Measurements from ENCODE around the gene ZBED5. TPM values are rescaled to one million over a fixed set of nuclear protein-coding genes. Genes with fewer than 3 reads are reported as not detected.

ZBED5 gene
- total RNA-seq, 4 donors from 2014 or later: 27.3 to 36.5 (median 28.3) TPM

GRCh38 chr11:10813945-10814344 lies 43.9 kb downstream of the ZBED5 start:
- Histone ChIP-seq H3K9me3 (no peaks in the 10 kb centered on the region), H3K27me3 (no peaks in the 10 kb centered on the region), H3K27ac (replicated peaks in 1 of 4) (no peak overlapping the region), H3K4me1 (peaks cover 3 to 8% (median 8%) of the 10 kb centered on the region in 4 donors), H3K36me3 (no peaks in the 10 kb centered on the region), H3K4me3 (no peak overlapping the region)
- TF ChIP-seq CTCF (IDR thresholded peaks at IDR 0.05) (no peak), POLR2A (IDR thresholded peaks at IDR 0.05; ENCODE audit: low read depth) (no peak), POLR2AphosphoS5 (IDR thresholded peaks at IDR 0.05) (no peak), EP300 (IDR thresholded peaks at IDR 0.05) (no peak)
- no peak for DNase-seq (ENCODE audit: extremely low spot score)
- intact Hi-C loops (cut with DNase I): no loop called here

DNA sequence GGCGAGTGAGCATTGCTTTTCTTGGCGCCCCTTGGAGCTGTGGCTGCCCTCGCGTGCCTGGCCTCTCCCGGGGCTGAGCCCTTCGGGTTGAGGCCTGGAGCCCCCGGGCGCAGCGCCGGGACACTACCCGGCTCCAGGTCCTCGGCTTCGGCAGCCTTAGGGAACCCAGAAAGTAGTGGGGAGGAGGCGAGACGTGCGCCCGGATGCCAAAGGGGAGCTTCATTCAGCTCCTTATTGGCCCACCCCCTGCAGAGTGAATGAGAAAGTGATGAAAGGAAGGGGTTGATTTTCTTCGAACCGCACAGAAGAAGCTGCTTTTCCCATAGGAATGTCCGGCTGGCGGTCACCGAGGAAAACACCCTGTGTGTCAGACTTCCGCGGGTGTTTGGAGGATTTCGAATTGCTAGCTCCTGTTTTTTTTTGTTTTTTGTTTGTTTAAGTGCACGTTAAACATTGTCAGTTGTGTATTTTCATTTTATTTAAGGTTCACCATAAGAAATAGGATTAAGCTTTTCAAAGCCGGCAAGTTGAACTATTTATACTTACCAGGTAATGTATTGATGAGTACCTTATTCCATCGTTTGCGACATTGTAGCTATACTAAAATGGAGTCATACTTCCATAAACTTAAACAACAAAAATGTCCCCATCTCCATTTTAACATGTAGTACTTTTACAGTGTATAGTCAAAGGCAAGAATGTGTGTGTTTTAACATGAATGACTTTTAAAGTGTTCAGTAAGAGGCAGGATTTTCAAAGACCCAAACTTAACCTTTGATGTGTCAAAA lies 48.3 kb downstream of the ZBED5 start:
- TF ChIP-seq POLR2AphosphoS5 (IDR thresholded peaks at IDR 0.05): no peak
- TF ChIP-seq EP300 (IDR thresholded peaks at IDR 0.05): no peak
- no peak for TF ChIP-seq CTCF (IDR thresholded peaks at IDR 0.05)
- no peak for DNase-seq (ENCODE audit: extremely low spot score)
- H3K9me3 ChIP-seq: no peaks in the 10 kb centered on the region
- no peaks in the 10 kb centered on the region for H3K27me3 ChIP-seq
- peaks cover 23 to 30% (median 24%) of the 10 kb centered on the region in 4 donors for H3K36me3 ChIP-seq
- H3K27ac ChIP-seq (replicated peaks in 1 of 4): peak overlapping the region; percentile 88 to 99 (median 99)
- intact Hi-C loops (cut with DNase I): loop anchor here (2.0 kb wide), 2 partner anchors 47 to 121 kb away; no protein-coding TSS in a partner anchor
- H3K4me1 ChIP-seq: peaks cover 30 to 37% (median 36%) of the 10 kb centered on the region in 4 donors
- H3K4me3 ChIP-seq: peak overlapping the region; percentile 61 to 96 (median 94)
- 3% methylated on average over 22 of the region's 29 CpGs for WGBS

DNA sequence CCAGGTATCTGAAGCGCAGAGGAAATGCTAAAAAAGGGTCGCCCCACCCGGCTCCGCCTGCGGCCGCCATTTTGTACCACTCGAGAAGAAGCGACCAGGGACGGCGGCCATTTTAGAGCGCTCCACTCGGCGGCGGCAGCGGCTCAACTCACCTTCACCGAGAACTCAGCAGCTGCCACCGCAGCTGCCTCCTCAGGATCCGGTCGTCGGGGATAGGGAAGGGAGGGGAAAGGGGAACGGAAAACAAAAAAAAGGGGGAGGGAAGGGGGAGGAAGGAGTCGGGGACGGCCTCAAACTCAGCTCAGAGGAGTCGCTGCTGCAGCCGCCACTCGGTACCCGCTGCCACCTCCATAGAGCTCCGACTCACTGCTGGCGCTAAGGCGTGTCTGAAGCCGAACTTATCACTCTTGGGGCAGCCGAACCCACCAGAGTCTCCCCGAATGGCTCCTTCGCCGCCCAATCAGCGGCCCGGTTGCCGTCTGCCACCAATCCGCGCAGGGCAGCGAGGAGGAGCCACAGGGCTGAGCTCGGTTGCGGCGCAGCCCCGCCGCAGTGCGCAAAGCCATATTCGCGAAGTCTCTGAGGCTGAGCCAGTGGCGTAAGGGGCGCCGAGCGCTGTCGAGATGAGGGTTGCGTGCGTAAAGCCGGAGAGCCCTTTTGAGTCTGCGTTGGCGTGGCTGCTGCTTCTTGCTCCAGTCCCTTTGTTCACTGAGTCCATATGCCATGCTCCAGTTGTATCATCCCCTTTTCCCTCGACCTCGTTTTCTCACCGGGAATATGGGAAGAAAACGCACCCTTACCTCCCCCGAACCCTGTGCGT lies 49.1 kb downstream of the ZBED5 start, which contains the start of gene EIF4G2:
Gene EIF4G2, minus strand, starts transcription at position 374 of the 820 bp plus-strand sequence.
- TF ChIP-seq POLR2A (IDR thresholded peaks at IDR 0.05; ENCODE audit: low read depth) (peak; percentile 98), EP300 (IDR thresholded peaks at IDR 0.05) (no peak), CTCF (IDR thresholded peaks at IDR 0.05) (no peak), POLR2AphosphoS5 (IDR thresholded peaks at IDR 0.05) (peak; percentile 98 to 100)
- intact Hi-C loops (cut with DNase I): loop anchor here (2.0 kb wide), 2 partner anchors 48 to 122 kb away; no protein-coding TSS in a partner anchor
- no peaks in the 10 kb centered on the region for H3K27me3 ChIP-seq
- H3K27ac ChIP-seq (replicated peaks in 1 of 4): peak within 1 kb of the TSS; percentile 88 to 99 (median 99)
- 1% methylated on average over 53 of the region's 65 CpGs for WGBS
- H3K4me3 ChIP-seq: peak within 1 kb of the TSS; percentile 61 to 96 (median 94)
- peak; percentile 99 for DNase-seq (ENCODE audit: extremely low spot score)
- H3K9me3 ChIP-seq: no peaks in the 10 kb centered on the region
- peaks cover 31 to 38% (median 32%) of the 10 kb centered on the region in 4 donors for H3K36me3 ChIP-seq
- peaks cover 38 to 45% (median 43%) of the 10 kb centered on the region in 4 donors for H3K4me1 ChIP-seq

DNA sequence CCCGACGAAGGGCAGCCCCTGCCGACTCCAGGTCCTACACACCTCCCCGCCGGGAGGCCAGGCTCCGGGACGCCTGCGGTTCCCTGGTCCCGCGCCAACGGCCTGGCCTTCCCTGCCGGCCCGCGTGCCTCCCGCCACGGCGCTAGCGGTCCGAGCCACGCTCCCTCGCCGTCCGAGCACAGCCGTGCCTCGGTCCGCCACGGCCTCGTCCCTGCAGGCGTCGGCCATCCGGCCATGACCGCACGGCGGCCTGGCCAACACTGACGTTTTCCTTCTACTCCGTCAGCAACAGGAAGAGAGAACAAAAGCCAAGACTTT lies 49.7 kb downstream of the ZBED5 start:
- H3K4me1 ChIP-seq: peaks cover 39 to 50% (median 44%) of the 10 kb centered on the region in 4 donors
- H3K27me3 ChIP-seq: no peaks in the 10 kb centered on the region
- H3K36me3 ChIP-seq: peaks cover 36 to 43% (median 38%) of the 10 kb centered on the region in 4 donors
- H3K27ac ChIP-seq (replicated peaks in 1 of 4): peak overlapping the region; percentile 88 to 99 (median 99)
- WGBS: under 1% methylated on average over 35 of the region's 36 CpGs
- peak overlapping the region; percentile 61 to 96 (median 94) for H3K4me3 ChIP-seq
- intact Hi-C loops (cut with DNase I): loop anchor here (2.0 kb wide), 2 partner anchors 49 to 123 kb away; no protein-coding TSS in a partner anchor
- DNase-seq (ENCODE audit: extremely low spot score): no peak
- TF ChIP-seq POLR2A (IDR thresholded peaks at IDR 0.05; ENCODE audit: low read depth) (no peak), POLR2AphosphoS5 (IDR thresholded peaks at IDR 0.05) (peak in 1 of 2 donors; percentile 12), CTCF (IDR thresholded peaks at IDR 0.05) (no peak), EP300 (IDR thresholded peaks at IDR 0.05) (no peak)
- no peaks in the 10 kb centered on the region for H3K9me3 ChIP-seq
